Neural cell (in vitro differentiated cells): ENCODE results near the gene ABCC9.

Experiments
- CTCF ChIP-seq: fragments of 450-650 bp; IDR thresholded peaks from 2 replicates; pipeline ENCODE4 v1.5.1; 2014; ENCODE audit warnings: antibody characterized with exemption, mild to moderate bottlenecking, moderate library complexity; ENCODE audit not compliant: poor library complexity, severe bottlenecking
- EP300 ChIP-seq: fragments of 450-650 bp; conservative IDR thresholded peaks from 2 replicates; pipeline ENCODE4 v1.6.1; 2014; ENCODE audit warnings: antibody characterized with exemption, mild to moderate bottlenecking, moderate library complexity; ENCODE audit not compliant: poor library complexity, severe bottlenecking
- EZH2 ChIP-seq: fragments of 200-600, 300-800 bp; shearing (Covaris generic), sonication (generic); IDR thresholded peaks from 2 replicates; pipeline ENCODE4 v1.6.1; 2014; ENCODE audit warnings: antibody characterized with exemption, low read length, borderline replicate concordance, mild to moderate bottlenecking; ENCODE audit not compliant: insufficient read depth, poor library complexity, severe bottlenecking
- RAD21 ChIP-seq: fragments of 450-650 bp; conservative IDR thresholded peaks from 2 replicates; pipeline ENCODE4 v1.6.1; 2014; ENCODE audit warnings: antibody characterized with exemption, mild to moderate bottlenecking, moderate library complexity

GRCh38 chr12:21800011-21800410, 141.2 kb downstream of the ABCC9 start:
- TF ChIP-seq EZH2 (no peak), CTCF (no peak), RAD21 (no peak), EP300 (no peak)
